GM21825 (cell line): ENCODE results near the gene TTC12.
"Not testable (repeated sequence)": the region's sequence is repeated elsewhere in the genome, so short reads cannot be mapped to it uniquely, and the experiment has no call there.

Experiments used
- ATAC-seq: cut with Tn5 transposase; IDR thresholded peaks from one replicate; pipeline ENCODE4 v1.9.1; 2021; ENCODE audit warnings: mild to moderate bottlenecking, moderate library complexity; ENCODE audit not compliant: unreplicated experiment

TTC12 gene

GRCh38 chr11:113282898-113283437 lies 31.4 kb upstream of the TTC12 start:
- no peak for ATAC-seq

- no peak for ATAC-seq
Observed at GRCh38 chr11:113283881-113284280, 30.5 kb upstream of the TTC12 start.

GRCh38 chr11:113286009-113286408 lies 28.4 kb upstream of the TTC12 start:
- ATAC-seq, result no peak

- ATAC-seq, result no peak
Observed at GRCh38 chr11:113286509-113287497, 27.6 kb upstream of the TTC12 start.

- ATAC-seq, result no peak
Observed at GRCh38 chr11:113287801-113288200, 26.6 kb upstream of the TTC12 start.

- ATAC-seq, result no peak
Observed at GRCh38 chr11:113288286-113288863, 26.0 kb upstream of the TTC12 start.

- ATAC-seq, result peak; percentile 95
Observed at GRCh38 chr11:113289431-113290187, 24.8 kb upstream of the TTC12 start.

- no peak for ATAC-seq
Observed at GRCh38 chr11:113293936-113294335, 20.4 kb upstream of the TTC12 start.

GRCh38 chr11:113295993-113296392 lies 18.4 kb upstream of the TTC12 start:
- ATAC-seq, result no peak

- ATAC-seq, result no peak
Observed at GRCh38 chr11:113296447-113297205, 17.8 kb upstream of the TTC12 start.

GRCh38 chr11:113298496-113298895 lies 15.9 kb upstream of the TTC12 start:
- not testable (repeated sequence) for ATAC-seq

- no peak for ATAC-seq
Observed at GRCh38 chr11:113304916-113305315, 9.5 kb upstream of the TTC12 start.

- peak; percentile 81 for ATAC-seq
Observed at GRCh38 chr11:113305440-113306336, 8.7 kb upstream of the TTC12 start.

GRCh38 chr11:113308601-113309000 lies 5.8 kb upstream of the TTC12 start:
- no peak for ATAC-seq

GRCh38 chr11:113311536-113311935 lies 2.8 kb upstream of the TTC12 start:
- no peak for ATAC-seq

- ATAC-seq, result no peak
Observed at GRCh38 chr11:113313601-113314000, 782 bp upstream of the TTC12 start.

- no peak for ATAC-seq
Observed at GRCh38 chr11:113314065-113314388, 356 bp upstream of the TTC12 start.

- no peak for ATAC-seq
Observed at GRCh38 chr11:113315811-113316210, 1.4 kb downstream of the TTC12 start.

- no peak for ATAC-seq
Observed at GRCh38 chr11:113316256-113316655, 1.9 kb downstream of the TTC12 start.

- ATAC-seq, result no peak
Observed at GRCh38 chr11:113317339-113317738, 3.0 kb downstream of the TTC12 start.
